Central memory CD8-positive, alpha-beta T cell (primary cell): Measurements from ENCODE around the gene JUP.

Experiments
- ATAC-seq: fragments of 150-1000 bp; cut with Tn5 transposase; replicated peaks from 2 replicates; pipeline ENCODE4 v1.10.0; 2022; ENCODE audit warnings: mild to moderate bottlenecking, moderate FRiP score, moderate number of reproducible peaks; ENCODE audit not compliant: poor library complexity, severe bottlenecking; ENCODE audit errors: extremely low read depth
- DNase-seq, 2 donors: peaks; one replicate each; pipeline ENCODE4 v3.0.0; 2021; ENCODE audit warnings: low spot score in 2 of 2
- H3K27ac Mint-ChIP-seq: one replicate; pipeline ENCODE4 v1.8.0; 2022; ENCODE audit warnings: low read depth, mild to moderate bottlenecking, moderate library complexity, mixed read lengths
- H3K27me3 Mint-ChIP-seq: one replicate; pipeline ENCODE4 v1.8.0; 2022; ENCODE audit warnings: mixed read lengths
- H3K36me3 Mint-ChIP-seq: one replicate; pipeline ENCODE4 v1.8.0; 2022; ENCODE audit warnings: mild to moderate bottlenecking, moderate library complexity, mixed read lengths; ENCODE audit not compliant: insufficient read depth
- H3K4me1 Mint-ChIP-seq: one replicate; pipeline ENCODE4 v1.8.0; 2022; ENCODE audit warnings: mixed read lengths
- H3K4me3 Mint-ChIP-seq: one replicate; pipeline ENCODE4 v1.8.0; 2022; ENCODE audit warnings: mild to moderate bottlenecking, moderate library complexity, mixed read lengths
- H3K9me3 Mint-ChIP-seq: one replicate; pipeline ENCODE4 v1.8.0; 2022; ENCODE audit warnings: mixed read lengths

The JUP gene

GRCh38 chr17:41771389-41772206 lies 14.9 kb downstream of the JUP start:
- Mint-ChIP-seq H3K4me1 (no peaks in the 10 kb centered on the region), H3K27ac (no peak overlapping the region), H3K9me3 (no peaks in the 10 kb centered on the region), H3K27me3 (peaks cover 12% of the 10 kb centered on the region), H3K36me3 (peaks cover 6% of the 10 kb centered on the region), H3K4me3 (no peak overlapping the region)
- DNase-seq (no peak), ATAC-seq (no peak)

GRCh38 chr17:41769985-41770384 lies 16.5 kb downstream of the JUP start:
- ATAC-seq (no peak), DNase-seq (no peak)
- Mint-ChIP-seq H3K4me1 (no peaks in the 10 kb centered on the region), H3K9me3 (no peaks in the 10 kb centered on the region), H3K4me3 (no peak overlapping the region), H3K36me3 (peaks cover 6% of the 10 kb centered on the region), H3K27ac (no peak overlapping the region), H3K27me3 (no peaks in the 10 kb centered on the region)

GRCh38 chr17:41769346-41769862 lies 17.1 kb downstream of the JUP start:
- no peak for DNase-seq

GRCh38 chr17:41768682-41769288 lies 17.7 kb downstream of the JUP start:
- H3K4me3 Mint-ChIP-seq: no peak overlapping the region
- ATAC-seq (no peak), DNase-seq (no peak)
- peaks cover 6% of the 10 kb centered on the region for H3K36me3 Mint-ChIP-seq
- no peaks in the 10 kb centered on the region for H3K4me1 Mint-ChIP-seq
- no peaks in the 10 kb centered on the region for H3K9me3 Mint-ChIP-seq
- H3K27me3 Mint-ChIP-seq: peaks cover under 1% of the 10 kb centered on the region
- no peak overlapping the region for H3K27ac Mint-ChIP-seq

More at GRCh38 chr17:41769346-41769862, 17.1 kb downstream of the JUP start:
- no peaks in the 10 kb centered on the region for H3K27me3 Mint-ChIP-seq
- peaks cover 6% of the 10 kb centered on the region for H3K36me3 Mint-ChIP-seq
- H3K4me3 Mint-ChIP-seq: no peak overlapping the region
- H3K4me1 Mint-ChIP-seq: no peaks in the 10 kb centered on the region
- no peak for ATAC-seq
- no peaks in the 10 kb centered on the region for H3K9me3 Mint-ChIP-seq
- H3K27ac Mint-ChIP-seq: no peak overlapping the region

- Mint-ChIP-seq H3K4me1 (no peaks in the 10 kb centered on the region), H3K27me3 (peaks cover 12% of the 10 kb centered on the region), H3K4me3 (no peak overlapping the region), H3K36me3 (peaks cover 6% of the 10 kb centered on the region), H3K9me3 (no peaks in the 10 kb centered on the region), H3K27ac (no peak overlapping the region)
- DNase-seq: no peak
- no peak for ATAC-seq
Measured at GRCh38 chr17:41767324-41768042, 19.0 kb downstream of the JUP start.

GRCh38 chr17:41766135-41766534 lies 20.4 kb downstream of the JUP start:
- DNase-seq: no peak
- Mint-ChIP-seq H3K4me1 (no peaks in the 10 kb centered on the region), H3K9me3 (no peaks in the 10 kb centered on the region), H3K27ac (no peak overlapping the region), H3K27me3 (peaks cover 12% of the 10 kb centered on the region), H3K4me3 (no peak overlapping the region), H3K36me3 (peaks cover 6% of the 10 kb centered on the region)
- no peak for ATAC-seq

- ATAC-seq (no peak), DNase-seq (no peak)
- Mint-ChIP-seq H3K36me3 (peaks cover 5% of the 10 kb centered on the region), H3K27ac (no peak overlapping the region), H3K9me3 (no peaks in the 10 kb centered on the region), H3K27me3 (peaks cover 12% of the 10 kb centered on the region), H3K4me3 (no peak overlapping the region), H3K4me1 (no peaks in the 10 kb centered on the region)
Measured at GRCh38 chr17:41763327-41763726, 23.2 kb downstream of the JUP start.

- no peak overlapping the region for H3K4me3 Mint-ChIP-seq
- H3K27me3 Mint-ChIP-seq: peaks cover 12% of the 10 kb centered on the region
- H3K27ac Mint-ChIP-seq: no peak overlapping the region
- no peaks in the 10 kb centered on the region for H3K9me3 Mint-ChIP-seq
- H3K4me1 Mint-ChIP-seq: no peaks in the 10 kb centered on the region
- no peak for ATAC-seq
- no peak for DNase-seq
- H3K36me3 Mint-ChIP-seq: peaks cover 5% of the 10 kb centered on the region
Measured at GRCh38 chr17:41762841-41763240, 23.7 kb downstream of the JUP start.

GRCh38 chr17:41762391-41762790 lies 24.1 kb downstream of the JUP start:
- no peak for DNase-seq
- H3K4me1 Mint-ChIP-seq: no peaks in the 10 kb centered on the region
- ATAC-seq: no peak
- no peaks in the 10 kb centered on the region for H3K9me3 Mint-ChIP-seq
- peaks cover 12% of the 10 kb centered on the region for H3K27me3 Mint-ChIP-seq
- peaks cover 5% of the 10 kb centered on the region for H3K36me3 Mint-ChIP-seq
- H3K4me3 Mint-ChIP-seq: no peak overlapping the region
- no peak overlapping the region for H3K27ac Mint-ChIP-seq

GRCh38 chr17:41760878-41761277 lies 25.6 kb downstream of the JUP start:
- no peaks in the 10 kb centered on the region for H3K9me3 Mint-ChIP-seq
- H3K27ac Mint-ChIP-seq: no peak overlapping the region
- H3K4me3 Mint-ChIP-seq: no peak overlapping the region
- no peaks in the 10 kb centered on the region for H3K4me1 Mint-ChIP-seq
- DNase-seq (no peak), ATAC-seq (no peak)
- H3K27me3 Mint-ChIP-seq: peaks cover 12% of the 10 kb centered on the region
- peaks cover 5% of the 10 kb centered on the region for H3K36me3 Mint-ChIP-seq

GRCh38 chr17:41758601-41759000 lies 27.9 kb downstream of the JUP start:
- DNase-seq: no peak
- H3K27ac Mint-ChIP-seq: no peak overlapping the region
- no peak overlapping the region for H3K4me3 Mint-ChIP-seq
- no peaks in the 10 kb centered on the region for H3K4me1 Mint-ChIP-seq
- H3K9me3 Mint-ChIP-seq: no peaks in the 10 kb centered on the region
- H3K36me3 Mint-ChIP-seq: peaks cover 5% of the 10 kb centered on the region
- peaks cover 16% of the 10 kb centered on the region for H3K27me3 Mint-ChIP-seq
- ATAC-seq: no peak

GRCh38 chr17:41754066-41754465 lies 32.4 kb downstream of the JUP start:
- H3K4me3 Mint-ChIP-seq: no peak overlapping the region
- peaks cover 4% of the 10 kb centered on the region for H3K36me3 Mint-ChIP-seq
- H3K27me3 Mint-ChIP-seq: peaks cover 25% of the 10 kb centered on the region
- no peak for DNase-seq
- no peak overlapping the region for H3K27ac Mint-ChIP-seq
- H3K9me3 Mint-ChIP-seq: no peaks in the 10 kb centered on the region
- ATAC-seq: no peak
- H3K4me1 Mint-ChIP-seq: no peaks in the 10 kb centered on the region
